HG03558 (cell line): Measurements from ENCODE around the gene SF3B3.
"Not testable (repeated sequence)": the region's sequence is repeated elsewhere in the genome, so short reads cannot be mapped to it uniquely, and the experiment has no call there.

Experiments
- ATAC-seq: cut with Tn5 transposase; IDR thresholded peaks from one replicate; pipeline ENCODE4 v1.9.1; 2021; ENCODE audit warnings: moderate number of reproducible peaks; ENCODE audit not compliant: unreplicated experiment; ENCODE audit errors: extremely low read depth

SF3B3 gene

GRCh38 chr16:70611224-70611598 lies 87.6 kb downstream of the SF3B3 start:
- ATAC-seq, result no peak

- no peak for ATAC-seq
Observed at GRCh38 chr16:70611785-70612303, 88.2 kb downstream of the SF3B3 start.

GRCh38 chr16:70612931-70613330 lies 89.3 kb downstream of the SF3B3 start:
- no peak for ATAC-seq

GRCh38 chr16:70614208-70614951 lies 90.8 kb downstream of the SF3B3 start:
- no peak for ATAC-seq

- no peak for ATAC-seq
Observed at GRCh38 chr16:70615945-70616344, 92.3 kb downstream of the SF3B3 start.

GRCh38 chr16:70621864-70622263 lies 98.2 kb downstream of the SF3B3 start:
- not testable (repeated sequence) for ATAC-seq
